ENCODE results near the gene NRAP.

Gene NRAP

DNA sequence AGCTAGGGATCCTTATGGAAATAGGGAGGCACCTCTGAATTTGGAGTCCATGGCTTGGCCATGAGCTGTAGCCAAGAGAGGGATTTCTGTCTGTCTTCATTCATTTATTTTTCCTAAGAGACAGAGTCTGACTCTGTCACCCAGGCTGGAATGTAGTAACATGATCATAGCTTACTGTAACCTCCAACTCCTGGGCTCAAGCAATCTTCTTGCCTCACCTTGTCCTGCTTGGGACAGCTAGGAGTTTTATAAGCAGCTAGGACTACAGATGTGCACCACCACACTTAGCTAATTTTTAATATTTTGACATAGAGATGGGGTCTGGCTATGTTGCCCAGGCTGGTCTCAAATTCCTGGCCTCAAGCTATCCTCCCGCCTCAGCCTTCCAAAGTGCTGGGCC, 119.4 kb downstream of the NRAP start:
- no peak overlapping the region for H3K4me3 ChIP-seq (ENCODE audit: low read depth, low read length)
- TF ChIP-seq, protein P1, sequence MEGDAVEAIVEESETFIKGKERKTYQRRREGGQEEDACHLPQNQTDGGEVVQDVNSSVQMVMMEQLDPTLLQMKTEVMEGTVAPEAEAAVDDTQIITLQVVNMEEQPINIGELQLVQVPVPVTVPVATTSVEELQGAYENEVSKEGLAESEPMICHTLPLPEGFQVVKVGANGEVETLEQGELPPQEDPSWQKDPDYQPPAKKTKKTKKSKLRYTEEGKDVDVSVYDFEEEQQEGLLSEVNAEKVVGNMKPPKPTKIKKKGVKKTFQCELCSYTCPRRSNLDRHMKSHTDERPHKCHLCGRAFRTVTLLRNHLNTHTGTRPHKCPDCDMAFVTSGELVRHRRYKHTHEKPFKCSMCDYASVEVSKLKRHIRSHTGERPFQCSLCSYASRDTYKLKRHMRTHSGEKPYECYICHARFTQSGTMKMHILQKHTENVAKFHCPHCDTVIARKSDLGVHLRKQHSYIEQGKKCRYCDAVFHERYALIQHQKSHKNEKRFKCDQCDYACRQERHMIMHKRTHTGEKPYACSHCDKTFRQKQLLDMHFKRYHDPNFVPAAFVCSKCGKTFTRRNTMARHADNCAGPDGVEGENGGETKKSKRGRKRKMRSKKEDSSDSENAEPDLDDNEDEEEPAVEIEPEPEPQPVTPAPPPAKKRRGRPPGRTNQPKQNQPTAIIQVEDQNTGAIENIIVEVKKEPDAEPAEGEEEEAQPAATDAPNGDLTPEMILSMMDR (IDR thresholded peaks at IDR 0.05; ENCODE audit: low read depth, low read length) = no peak

DNA sequence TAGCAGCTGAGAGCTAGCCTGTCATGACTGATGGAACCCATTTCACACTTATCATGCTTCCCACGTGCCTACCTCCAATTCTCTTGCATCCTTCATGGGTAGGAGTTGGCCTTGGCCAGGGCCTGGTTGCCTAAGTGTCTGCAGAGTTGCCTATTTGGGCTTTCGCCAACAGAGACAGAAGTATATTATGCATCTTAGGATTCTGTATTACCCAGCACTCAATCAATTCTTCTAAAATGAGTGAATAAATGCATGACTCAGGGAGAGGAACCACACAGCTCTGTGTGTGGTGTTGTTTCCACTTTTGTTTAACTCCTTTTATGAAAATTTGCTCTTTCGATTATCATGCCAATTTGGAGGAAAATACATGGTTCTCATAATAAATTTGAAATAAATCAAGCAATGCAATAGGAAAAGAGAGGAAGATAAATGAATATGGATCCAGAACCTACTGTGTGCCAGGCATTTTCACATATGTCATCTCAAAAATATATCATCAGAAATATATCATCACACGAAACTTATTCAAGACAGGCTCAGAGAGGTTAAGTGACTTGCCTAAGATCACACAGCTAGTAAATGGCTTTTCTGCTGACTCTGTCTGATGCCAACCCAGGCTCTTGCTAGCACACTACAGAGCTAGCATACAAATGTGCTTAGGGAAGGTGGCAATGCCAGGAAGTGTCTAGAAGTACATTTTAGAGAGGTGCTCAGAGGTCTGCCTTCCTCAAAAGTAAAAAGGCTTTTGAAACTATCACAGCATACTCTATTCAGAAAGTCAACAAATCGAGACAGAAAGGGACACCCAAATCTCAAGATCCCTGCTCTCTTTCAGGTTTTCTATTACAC, 120.5 kb downstream of the NRAP start:
- H3K4me3 ChIP-seq (ENCODE audit: low read depth, low read length) = no peak overlapping the region
- TF ChIP-seq, protein P1 (IDR thresholded peaks at IDR 0.05; ENCODE audit: low read depth, low read length) = no peak

DNA sequence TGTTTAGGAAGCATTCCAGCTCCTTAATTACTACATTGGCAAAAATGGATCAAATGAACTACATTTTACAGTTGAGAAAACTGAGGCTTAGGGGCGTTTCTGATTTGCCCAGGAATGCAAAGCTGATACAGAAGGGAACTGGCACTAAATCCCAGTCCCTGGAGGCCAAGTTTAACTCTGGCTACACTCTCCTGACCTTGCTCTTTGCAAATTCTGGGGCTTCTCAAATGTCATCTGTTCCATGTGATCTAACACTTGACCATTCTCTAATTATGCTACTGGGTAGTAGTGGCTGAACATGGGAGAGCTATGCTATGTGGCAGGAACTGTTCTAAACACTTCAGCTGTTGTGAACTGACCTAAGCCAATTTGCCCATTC, 122.3 kb downstream of the NRAP start:
- TF ChIP-seq, protein P1 (IDR thresholded peaks at IDR 0.05; ENCODE audit: low read depth, low read length) = no peak
- H3K4me3 ChIP-seq (ENCODE audit: low read depth, low read length) = no peak overlapping the region

DNA sequence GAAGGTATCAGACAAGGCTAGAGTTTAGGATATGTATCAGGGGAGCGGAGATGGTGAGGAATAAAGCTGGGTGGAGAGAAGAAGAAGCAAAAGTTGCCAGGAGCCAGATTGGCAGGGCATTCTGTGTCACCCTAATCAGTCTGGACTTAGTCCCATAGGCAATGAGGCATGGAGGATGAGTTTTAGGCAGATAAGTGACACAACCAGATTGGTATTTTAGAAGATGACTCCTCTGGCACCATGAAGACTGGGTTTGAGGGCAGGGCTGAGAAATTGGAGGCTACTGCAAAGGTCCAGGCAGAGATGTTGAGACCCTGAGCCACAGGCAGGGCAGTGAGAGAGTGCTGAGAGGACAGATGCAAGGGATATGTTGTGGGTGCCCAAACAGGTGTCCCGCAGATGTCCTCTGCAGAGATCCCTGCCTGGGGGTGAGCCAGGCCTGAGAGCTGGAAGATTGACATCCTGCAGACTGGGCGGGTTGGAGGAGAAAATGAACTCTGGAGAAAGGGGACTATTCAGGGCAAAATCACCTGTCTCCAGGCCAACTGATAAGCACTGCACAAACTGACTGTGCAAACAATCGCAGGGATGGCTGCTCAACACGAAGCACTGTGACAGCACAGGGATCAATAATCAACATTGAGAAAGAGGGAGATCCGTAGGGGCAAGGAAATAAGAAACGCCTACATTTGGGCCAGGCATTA, 122.8 kb downstream of the NRAP start:
- TF ChIP-seq, protein P1 (IDR thresholded peaks at IDR 0.05; ENCODE audit: low read depth, low read length) = no peak

DNA sequence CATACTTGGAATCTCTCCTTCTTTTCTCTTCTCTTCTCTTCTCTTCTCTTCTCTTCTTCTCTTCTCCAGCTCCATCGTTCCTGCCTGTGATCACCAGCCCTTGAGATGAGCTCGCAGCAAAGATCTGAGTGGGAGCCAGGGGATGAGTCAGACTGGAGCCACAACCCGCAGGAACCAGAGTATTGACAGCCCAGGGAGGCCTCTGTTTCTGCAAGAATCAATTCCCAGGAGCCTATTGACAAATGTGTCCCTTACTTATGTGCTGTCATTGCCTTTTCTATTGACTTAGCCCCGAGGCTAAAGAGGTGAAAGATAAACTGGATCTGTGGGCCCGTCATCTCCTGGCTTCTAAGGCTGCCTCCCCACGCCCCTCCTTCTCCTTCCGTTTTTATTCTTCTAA, 124.1 kb downstream of the NRAP start:
- TF ChIP-seq, protein P1 (IDR thresholded peaks at IDR 0.05; ENCODE audit: low read depth, low read length) = no peak
- H3K4me3 ChIP-seq (ENCODE audit: low read depth, low read length) = no peak overlapping the region

More for the DNA sequence above, 122.8 kb downstream of the NRAP start:
- H3K4me3 ChIP-seq (ENCODE audit: low read depth, low read length) = no peak overlapping the region

Measured in WI38 (cell line).